K562 (cell line): ENCODE data around the gene BTLA. TPM values are rescaled to one million over a fixed set of nuclear protein-coding genes. Genes with fewer than 3 reads are reported as not detected.

ENCODE experiments used
- CUX1 ChIP-seq: fragments of 200-800 bp; sonication (Bioruptor generic); IDR thresholded peaks from 2 replicates; pipeline ENCODE4 v1.6.1; 2016; ENCODE audit warnings: missing genetic modification characterization, missing compliant biosample characterization
- HNRNPUL1 ChIP-seq: fragments of 200-400 bp; formaldehyde crosslinking; IDR thresholded peaks from 2 replicates; pipeline ENCODE4 v1.6.1; 2017; ENCODE audit warnings: low read length
- KAT2B ChIP-seq: IDR thresholded peaks from one replicate; pipeline ENCODE4 v1.6.1; 2012; ENCODE audit warnings: low read depth, mild to moderate bottlenecking, control low read depth, inconsistent platforms, low read length, moderate library complexity
- KAT8 ChIP-seq: fragments of 450-650 bp; IDR thresholded peaks from 2 replicates; pipeline ENCODE4 v1.6.1; 2016; ENCODE audit warnings: low read depth, mild to moderate bottlenecking
- NFE2 ChIP-seq: IDR thresholded peaks from 2 replicates; pipeline ENCODE4 v1.6.1; 2014; ENCODE audit warnings: antibody characterized with exemption, low read depth
- PHB2 ChIP-seq: fragments of 450-650 bp; IDR thresholded peaks from 2 replicates; pipeline ENCODE4 v1.6.1; 2017; ENCODE audit warnings: low read depth
- TCF3 ChIP-seq: sonication (generic); formaldehyde crosslinking; IDR thresholded peaks from 2 replicates; pipeline ENCODE4 v1.4.0; 2020; ENCODE audit warnings: mild to moderate bottlenecking, missing genetic modification reagents
- XRCC3 ChIP-seq: fragments of 450-650 bp; IDR thresholded peaks from 2 replicates; pipeline ENCODE4 v1.6.1; 2017; ENCODE audit warnings: mild to moderate bottlenecking, moderate library complexity
- YY1 ChIP-seq, 3 experiments: IDR thresholded peaks; 2 replicates each; pipeline ENCODE4 v1.6.1; 2011; ENCODE audit warnings: low read length in 2 of 3, mild to moderate bottlenecking in 2 of 3, moderate library complexity in 2 of 3, borderline replicate concordance in 1 of 3, control low read depth in 1 of 3, low read depth in 1 of 3; ENCODE audit not compliant: insufficient read depth in 3 of 3, insufficient replicate concordance in 2 of 3, control insufficient read depth in 1 of 3, insufficient read length in 1 of 3; ENCODE audit errors: extremely low read depth in 1 of 3
- polyA plus RNA-seq, 8 experiments: library from polyadenylated mRNA; depleted of rRNA in 4 of 8; stranded (reverse) in 5 of 8; unstranded in 3 of 8; fragments of >200 nt; fragmentation: Nextera tagmentation in 2 of 8; fragmentation: Illumina TruSeq in 1 of 8; extraction: Ambion mirVana in 2 of 8; extraction: Trizol in 1 of 8; gene quantifications; 2 replicates each; pipeline versions ENCODE4 v1.2.1 to v1.2.3, GENCODE V29; 2011 to 2014; ENCODE audit warnings: inconsistent platforms in 1 of 8, missing spikeins in 1 of 8
- total RNA-seq, 7 experiments: library from RNA; depleted of rRNA in 6 of 7; stranded (reverse); fragments of >200 nt in 6 of 7; fragmentation: Illumina TruSeq in 2 of 7; extraction: Trizol in 2 of 7; gene quantifications; 2 replicates each; pipeline versions ENCODE4 v1.2.1 to v1.2.3, GENCODE V29; 2011 to 2021; ENCODE audit warnings: low replicate concordance in 1 of 7

Gene BTLA
- total and polyA plus RNA-seq, 9 of the 15 experiments (the other 6 are each of a cell fraction or from before 2014, with no cell fraction given) = 0.22 TPM; not detected in 8

GRCh38 chr3:112470788-112471187, 28.5 kb downstream of the BTLA start (continued):
- no peak for TF ChIP-seq CUX1
- TF ChIP-seq HNRNPUL1 = no peak
- no peak for TF ChIP-seq KAT8
- TF ChIP-seq KAT2B = no peak
- no peak for TF ChIP-seq YY1 (IDR thresholded peaks at IDR 0.05; ENCODE audit: borderline replicate concordance in 1 of 3, control insufficient read depth in 1 of 3, extremely low read depth in 1 of 3, insufficient read depth in 3 of 3, insufficient read length in 1 of 3, insufficient replicate concordance in 2 of 3, low read depth in 1 of 3, low read length in 2 of 3)
- TF ChIP-seq TCF3 = no peak
- no peak for TF ChIP-seq XRCC3
- TF ChIP-seq PHB2 = no peak
- no peak for TF ChIP-seq NFE2
